Measurements from ENCODE around the gene SYCP2L.
"Not testable (repeated sequence)": the region's sequence is repeated elsewhere in the genome, so short reads cannot be mapped to it uniquely, and the experiment has no call there.

The SYCP2L gene

GRCh38 chr6:10877012-10877411, 9.8 kb upstream of the SYCP2L start:
- DNase-seq (ENCODE audit: low read depth, low spot score): no peak

GRCh38 chr6:10877871-10878270, 9.0 kb upstream of the SYCP2L start:
- DNase-seq (ENCODE audit: low read depth, low spot score): no peak

More at GRCh38 chr6:10877012-10877411, 9.8 kb upstream of the SYCP2L start:
- no peak overlapping the region for H3K27ac ChIP-seq

GRCh38 chr6:10880366-10880765, 6.5 kb upstream of the SYCP2L start:
- no peak overlapping the region for H3K27ac ChIP-seq
- no peak for DNase-seq (ENCODE audit: low read depth, low spot score)

More at GRCh38 chr6:10877871-10878270, 9.0 kb upstream of the SYCP2L start:
- no peak overlapping the region for H3K27ac ChIP-seq

GRCh38 chr6:10882253-10882630, 4.6 kb upstream of the SYCP2L start:
- H3K27ac ChIP-seq; DNase-seq (ENCODE audit: low read depth, low spot score): not testable (repeated sequence)

GRCh38 chr6:10882657-10883171, 4.1 kb upstream of the SYCP2L start:
- no peak overlapping the region for H3K27ac ChIP-seq
- DNase-seq (ENCODE audit: low read depth, low spot score): no peak

- DNase-seq (ENCODE audit: low read depth, low spot score): no peak
- H3K27ac ChIP-seq: no peak overlapping the region
Observed at GRCh38 chr6:10883312-10884244, 3.3 kb upstream of the SYCP2L start.

- H3K27ac ChIP-seq: no peak overlapping the region
- no peak for DNase-seq (ENCODE audit: low read depth, low spot score)
Observed at GRCh38 chr6:10884245-10884972, 2.4 kb upstream of the SYCP2L start.

- peak overlapping the region; percentile 12 for H3K27ac ChIP-seq
- DNase-seq (ENCODE audit: low read depth, low spot score): not testable (repeated sequence)
Observed at GRCh38 chr6:10886365-10886690, 524 bp upstream of the SYCP2L start.

GRCh38 chr6:10890151-10890550, 3.3 kb downstream of the SYCP2L start:
- no peak for DNase-seq (ENCODE audit: low read depth, low spot score)
- H3K27ac ChIP-seq: no peak overlapping the region

GRCh38 chr6:10891960-10892359, 5.1 kb downstream of the SYCP2L start:
- DNase-seq (ENCODE audit: low read depth, low spot score): no peak
- H3K27ac ChIP-seq: no peak overlapping the region

GRCh38 chr6:10894958-10895357, 8.1 kb downstream of the SYCP2L start:
- no peak overlapping the region for H3K27ac ChIP-seq
- no peak for DNase-seq (ENCODE audit: low read depth, low spot score)

GRCh38 chr6:10896691-10897090, 9.8 kb downstream of the SYCP2L start:
- no peak for DNase-seq (ENCODE audit: low read depth, low spot score)

GRCh38 chr6:10901770-10902169, 14.9 kb downstream of the SYCP2L start:
- H3K27ac ChIP-seq: no peak overlapping the region
- no peak for DNase-seq (ENCODE audit: low read depth, low spot score)

More at GRCh38 chr6:10896691-10897090, 9.8 kb downstream of the SYCP2L start:
- no peak overlapping the region for H3K27ac ChIP-seq

- no peak overlapping the region for H3K27ac ChIP-seq
- DNase-seq (ENCODE audit: low read depth, low spot score): no peak
Observed at GRCh38 chr6:10904015-10904414, 17.2 kb downstream of the SYCP2L start.

- no peak overlapping the region for H3K27ac ChIP-seq
- no peak for DNase-seq (ENCODE audit: low read depth, low spot score)
Observed at GRCh38 chr6:10908228-10908627, 21.4 kb downstream of the SYCP2L start.

GRCh38 chr6:10919520-10919919, 32.7 kb downstream of the SYCP2L start:
- not testable (repeated sequence) for H3K27ac ChIP-seq; DNase-seq (ENCODE audit: low read depth, low spot score)

- no peak overlapping the region for H3K27ac ChIP-seq
- DNase-seq (ENCODE audit: low read depth, low spot score): no peak
Observed at GRCh38 chr6:10933126-10933525, 46.3 kb downstream of the SYCP2L start.

GRCh38 chr6:10939840-10940239, 53.0 kb downstream of the SYCP2L start:
- no peak for DNase-seq (ENCODE audit: low read depth, low spot score)
- no peak overlapping the region for H3K27ac ChIP-seq

- DNase-seq (ENCODE audit: low read depth, low spot score): no peak
- no peak overlapping the region for H3K27ac ChIP-seq
Observed at GRCh38 chr6:10945845-10946244, 59.0 kb downstream of the SYCP2L start.

GRCh38 chr6:10947966-10948365, 61.1 kb downstream of the SYCP2L start:
- H3K27ac ChIP-seq: no peak overlapping the region
- no peak for DNase-seq (ENCODE audit: low read depth, low spot score)
